Gastroesophageal sphincter (tissue), 3 donors: ENCODE results near the gene RTKN.

Experiments used
- POLR2A ChIP-seq, 2 donors: fragments of 450-650 bp; IDR thresholded peaks; one replicate each; pipeline ENCODE4 v1.6.1; 2017; ENCODE audit warnings: antibody characterized with exemption in 2 of 2, mild to moderate bottlenecking in 2 of 2, moderate library complexity in 1 of 2
- POLR2AphosphoS5 ChIP-seq: sonication (generic); formaldehyde crosslinking; IDR thresholded peaks from one replicate; pipeline ENCODE4 v1.6.1; 2017; ENCODE audit warnings: antibody characterized with exemption
- TF ChIP-seq, protein P1 (sequence below), 4 experiments: fragments of 200-600 bp in 2 of 4; fragments of 450-650 bp in 2 of 4; sonication (generic) in 1 of 4; IDR thresholded peaks; one replicate each; pipeline ENCODE4 v1.5.1; 2017 to 2019; ENCODE audit warnings: antibody characterized with exemption in 4 of 4, mild to moderate bottlenecking in 2 of 4, moderate library complexity in 2 of 4

DNA sequence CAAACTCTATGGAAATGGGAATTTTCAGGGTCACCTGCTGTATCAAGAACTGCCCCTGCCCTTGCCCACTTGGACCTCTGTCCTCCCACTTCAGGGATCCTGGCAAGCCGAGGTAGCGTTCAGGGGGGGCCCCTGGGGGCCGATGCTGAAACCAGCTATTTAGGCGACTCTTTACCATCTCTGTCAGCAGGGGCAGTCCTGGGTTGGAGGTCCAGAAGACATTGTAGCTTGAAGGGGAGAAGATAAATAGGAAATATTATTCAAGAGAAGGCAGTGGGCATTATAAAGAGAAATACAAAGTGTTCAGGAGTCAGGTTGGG lies 21.0 kb upstream of the RTKN start:
- no peak for TF ChIP-seq POLR2A (IDR thresholded peaks at IDR 0.05)
- TF ChIP-seq POLR2AphosphoS5 = no peak
- TF ChIP-seq, protein P1, sequence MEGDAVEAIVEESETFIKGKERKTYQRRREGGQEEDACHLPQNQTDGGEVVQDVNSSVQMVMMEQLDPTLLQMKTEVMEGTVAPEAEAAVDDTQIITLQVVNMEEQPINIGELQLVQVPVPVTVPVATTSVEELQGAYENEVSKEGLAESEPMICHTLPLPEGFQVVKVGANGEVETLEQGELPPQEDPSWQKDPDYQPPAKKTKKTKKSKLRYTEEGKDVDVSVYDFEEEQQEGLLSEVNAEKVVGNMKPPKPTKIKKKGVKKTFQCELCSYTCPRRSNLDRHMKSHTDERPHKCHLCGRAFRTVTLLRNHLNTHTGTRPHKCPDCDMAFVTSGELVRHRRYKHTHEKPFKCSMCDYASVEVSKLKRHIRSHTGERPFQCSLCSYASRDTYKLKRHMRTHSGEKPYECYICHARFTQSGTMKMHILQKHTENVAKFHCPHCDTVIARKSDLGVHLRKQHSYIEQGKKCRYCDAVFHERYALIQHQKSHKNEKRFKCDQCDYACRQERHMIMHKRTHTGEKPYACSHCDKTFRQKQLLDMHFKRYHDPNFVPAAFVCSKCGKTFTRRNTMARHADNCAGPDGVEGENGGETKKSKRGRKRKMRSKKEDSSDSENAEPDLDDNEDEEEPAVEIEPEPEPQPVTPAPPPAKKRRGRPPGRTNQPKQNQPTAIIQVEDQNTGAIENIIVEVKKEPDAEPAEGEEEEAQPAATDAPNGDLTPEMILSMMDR (IDR thresholded peaks at IDR 0.05) = no peak
